Hematopoietic multipotent progenitor cell treated with erythropoietin and hydrocortisone succinate and interleukin-3 and kit ligand, for 6 days (in vitro differentiated cells): Measurements from ENCODE around the gene DPH1.

Source experiments
- DNase-seq: peaks from one replicate; pipeline ENCODE4 v3.0.0-alpha.2; 2015

The DPH1 gene

DNA sequence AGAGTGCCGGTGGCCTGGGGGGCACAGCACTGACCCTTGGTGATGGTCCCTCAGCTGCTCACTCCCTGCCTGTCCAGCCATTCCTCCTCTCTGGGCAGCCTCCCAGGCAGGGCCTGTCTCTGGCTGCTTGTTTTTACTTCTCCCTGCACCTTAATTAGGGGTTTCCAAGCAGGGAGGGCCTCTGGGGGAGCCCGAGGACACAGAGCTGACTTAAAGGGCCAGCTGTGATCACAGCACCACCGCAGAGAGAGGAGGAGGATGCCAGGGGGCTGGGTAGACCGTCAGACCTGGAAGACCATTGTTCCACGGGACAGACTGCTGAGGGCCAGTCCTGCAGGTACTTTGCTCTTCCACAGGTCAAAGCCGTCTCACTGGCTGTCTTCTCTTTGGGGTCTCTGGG, 1.2 kb upstream of the DPH1 start:
- peak; percentile 35 for DNase-seq

DNA sequence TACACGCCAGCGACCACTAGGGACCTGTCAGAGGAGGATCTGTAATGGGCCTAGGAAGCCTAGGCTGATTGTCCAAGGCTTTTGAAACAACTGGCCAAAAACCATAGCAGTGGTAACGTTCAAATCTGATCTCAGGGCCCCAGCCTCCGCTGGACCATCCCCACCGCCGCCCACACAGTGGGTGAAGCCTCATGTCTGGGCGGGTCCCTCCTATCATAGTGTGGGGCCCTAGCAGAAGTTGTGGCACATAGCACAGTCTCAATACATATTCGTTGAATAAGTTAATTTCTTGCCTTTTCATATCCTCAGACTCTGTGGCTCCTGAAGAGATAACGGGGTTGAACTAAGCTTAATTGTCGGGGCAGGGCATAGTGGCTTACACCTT, 818 bp downstream of the DPH1 start:
- no peak for DNase-seq

DNA sequence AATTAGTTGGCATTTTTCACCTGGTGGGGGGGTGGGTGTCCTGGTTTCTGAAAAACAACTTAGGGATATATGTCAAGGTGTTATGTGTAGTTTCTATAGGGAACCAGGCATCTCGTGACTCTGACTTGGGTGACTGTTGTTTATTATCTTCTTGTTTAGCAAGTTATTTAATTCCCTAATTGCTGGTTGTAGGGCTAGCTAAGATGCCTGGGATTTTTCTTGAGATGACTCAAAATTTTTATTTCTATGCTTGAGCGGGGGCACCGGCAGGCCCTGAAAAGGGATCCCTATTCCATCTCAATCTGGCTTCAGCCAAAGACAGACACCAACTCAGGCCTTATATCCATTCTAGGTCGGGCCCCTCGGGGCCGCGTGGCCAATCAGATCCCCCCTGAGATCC, 3.2 kb downstream of the DPH1 start:
- no peak for DNase-seq

DNA sequence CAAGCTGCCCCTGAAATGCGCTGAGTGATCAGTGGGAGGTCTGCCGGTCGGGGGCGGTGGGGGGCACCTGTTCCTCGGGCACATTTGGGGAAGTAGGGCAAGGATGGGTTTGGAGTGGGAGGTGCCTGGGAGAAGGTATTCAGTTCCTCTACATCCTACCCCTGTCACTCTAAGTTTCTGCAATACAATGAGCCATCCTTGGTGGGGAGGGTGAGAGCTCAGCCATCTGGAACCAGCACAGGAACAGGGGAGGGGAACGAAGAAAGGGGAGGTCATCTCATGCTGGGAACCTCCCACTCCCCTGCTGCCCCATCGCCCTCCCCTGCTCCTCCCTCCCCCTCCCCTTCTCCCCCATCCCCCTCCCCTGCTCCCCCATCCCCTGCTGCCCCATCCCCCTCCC, 4.2 kb downstream of the DPH1 start:
- no peak for DNase-seq

DNA sequence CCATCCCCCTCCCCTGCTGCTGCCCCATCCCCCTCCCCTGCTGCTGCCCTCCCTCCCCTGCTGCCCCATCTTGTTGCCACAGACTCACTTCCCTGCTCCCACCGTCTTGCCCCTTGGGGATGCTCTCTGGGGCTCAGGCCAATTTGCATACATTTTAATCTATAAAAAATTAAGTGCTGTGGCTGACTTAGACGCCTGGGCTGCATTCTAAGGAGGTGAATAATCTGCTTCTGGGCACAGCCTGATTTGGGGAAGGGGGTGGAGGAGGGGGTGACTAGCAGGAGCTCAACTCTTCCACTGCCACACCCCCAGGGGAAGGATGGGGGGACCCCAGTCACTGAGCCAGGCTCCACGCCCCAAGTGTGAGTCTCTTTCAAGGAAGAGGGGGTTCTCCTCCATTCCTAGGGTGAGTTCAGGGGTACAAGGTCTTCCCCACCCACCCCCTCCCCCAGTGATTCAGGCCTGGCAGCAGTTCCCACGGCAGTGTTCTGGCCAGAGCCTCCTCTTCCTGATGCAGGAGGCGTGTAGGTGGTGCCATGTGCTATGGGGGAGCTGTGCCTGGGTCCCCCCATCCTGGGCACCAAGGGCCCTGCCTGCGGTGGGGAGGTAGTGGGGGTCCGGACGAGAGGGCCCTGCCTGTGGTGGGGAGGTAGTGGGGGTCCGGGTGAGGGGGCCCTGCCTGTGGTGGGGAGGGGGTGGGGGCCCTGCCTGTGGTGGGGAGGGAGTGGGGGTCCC, 5.0 kb downstream of the DPH1 start:
- DNase-seq: no peak

DNA sequence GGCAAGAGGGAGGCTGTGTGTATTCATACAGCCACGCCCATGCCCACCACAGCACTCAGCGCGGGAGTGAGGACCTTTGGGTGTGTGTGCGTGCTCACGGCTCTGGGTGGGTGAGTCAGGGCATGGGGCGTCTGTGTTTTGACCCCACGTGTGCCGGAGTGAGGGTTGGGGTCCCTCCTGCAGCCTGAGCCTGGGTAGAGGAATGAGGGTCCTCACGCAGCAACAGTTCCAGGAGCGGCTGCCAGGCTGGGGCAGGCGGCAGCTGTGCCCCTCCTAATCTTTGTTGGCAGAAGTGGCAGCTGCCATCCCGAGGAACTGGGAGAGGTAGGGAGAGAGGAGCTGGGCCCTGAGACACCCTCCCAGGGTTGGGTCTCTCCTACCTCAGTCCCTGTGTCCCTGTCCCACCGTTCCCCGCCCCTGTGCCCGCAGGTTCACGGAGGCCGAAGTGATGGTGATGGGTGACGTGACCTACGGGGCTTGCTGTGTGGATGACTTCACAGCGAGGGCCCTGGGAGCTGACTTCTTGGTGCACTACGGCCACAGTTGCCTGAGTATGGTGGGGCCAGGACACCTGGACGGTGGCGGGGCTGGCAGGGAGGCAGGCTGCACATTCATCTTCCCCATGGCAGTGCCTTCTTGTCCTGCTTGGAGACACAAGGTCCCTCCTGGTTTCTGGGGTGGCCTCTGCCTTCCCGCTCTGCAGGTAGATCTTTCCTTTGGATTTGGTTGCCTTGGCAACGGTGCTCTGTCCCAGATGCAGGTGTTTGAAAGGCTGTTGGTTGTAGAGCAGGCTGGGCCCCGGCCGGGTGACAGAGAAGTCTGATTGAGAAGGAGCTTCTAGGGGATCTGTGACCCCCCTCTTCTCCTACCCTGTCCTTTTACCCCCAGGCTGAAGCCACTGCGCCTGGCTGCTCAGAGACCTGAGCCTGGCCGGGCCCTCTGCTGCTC, 5.9 kb downstream of the DPH1 start:
- DNase-seq: no peak

DNA sequence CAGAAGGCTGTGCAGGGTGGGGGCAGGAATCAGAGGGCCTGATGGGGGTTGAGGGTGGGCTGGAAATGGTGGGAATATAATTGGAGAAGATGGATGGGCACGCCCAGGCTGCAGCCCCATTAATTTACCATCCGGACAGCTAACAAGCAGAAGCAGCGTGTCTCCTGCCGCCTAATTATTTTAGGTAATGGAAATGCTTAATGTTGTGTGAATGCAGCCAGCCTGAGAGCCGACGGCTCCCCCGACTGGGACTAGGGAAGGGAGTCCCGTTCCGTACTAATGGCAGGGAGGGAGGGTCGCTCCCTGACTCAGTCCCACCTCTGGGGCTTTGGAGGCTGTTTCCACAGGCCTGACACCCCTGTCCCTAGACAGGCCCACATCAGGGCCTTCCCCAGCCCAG, 7.2 kb downstream of the DPH1 start:
- DNase-seq: no peak

DNA sequence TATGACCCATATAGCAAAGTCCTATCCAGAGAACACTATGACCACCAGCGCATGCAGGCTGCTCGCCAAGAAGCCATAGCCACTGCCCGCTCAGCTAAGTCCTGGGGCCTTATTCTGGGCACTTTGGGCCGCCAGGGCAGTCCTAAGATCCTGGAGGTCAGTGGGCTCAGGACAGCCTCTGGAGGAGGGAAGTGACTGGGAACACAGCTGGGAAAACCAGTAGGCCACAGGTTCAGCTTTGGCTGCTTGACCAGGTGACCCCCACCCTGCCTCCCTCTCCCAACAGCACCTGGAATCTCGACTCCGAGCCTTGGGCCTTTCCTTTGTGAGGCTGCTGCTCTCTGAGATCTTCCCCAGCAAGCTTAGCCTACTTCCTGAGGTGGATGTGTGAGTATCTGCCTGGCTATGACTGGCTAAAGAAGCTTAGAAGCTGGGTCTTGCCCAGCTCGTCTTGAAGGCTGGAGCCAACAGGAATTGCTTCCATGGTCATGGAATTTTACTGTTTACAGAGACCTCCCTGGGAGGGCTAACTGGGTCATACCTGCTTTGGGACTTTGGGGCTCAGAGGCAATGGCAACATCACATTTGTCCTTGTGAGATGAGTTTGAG, 10.4 kb downstream of the DPH1 start:
- no peak for DNase-seq

DNA sequence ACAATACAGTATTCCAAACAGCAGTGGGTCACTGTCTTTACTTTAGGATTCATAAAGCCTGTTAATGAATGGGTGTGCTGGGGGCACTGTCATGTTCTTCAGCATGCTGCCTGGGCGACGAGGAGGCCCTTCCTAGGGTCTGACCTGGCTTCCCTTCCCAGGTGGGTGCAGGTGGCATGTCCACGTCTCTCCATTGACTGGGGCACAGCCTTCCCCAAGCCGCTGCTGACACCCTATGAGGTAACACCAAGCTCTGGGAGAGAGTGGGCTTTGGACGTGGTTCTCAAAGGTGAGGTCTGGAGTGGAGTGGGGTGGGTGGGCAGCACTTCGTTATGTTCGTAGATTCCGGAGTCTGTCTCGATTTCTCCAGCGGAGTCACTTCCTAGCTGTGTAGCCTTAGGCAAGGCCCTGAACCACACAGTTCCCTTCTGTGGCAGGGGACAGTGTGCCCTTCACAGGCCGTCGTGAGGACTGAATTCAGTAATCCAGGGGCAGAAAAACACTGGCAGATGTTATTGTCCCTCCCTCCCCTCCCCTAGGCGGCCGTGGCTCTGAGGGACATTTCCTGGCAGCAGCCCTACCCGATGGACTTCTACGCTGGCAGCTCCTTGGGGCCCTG, 11.1 kb downstream of the DPH1 start:
- no peak for DNase-seq

DNA sequence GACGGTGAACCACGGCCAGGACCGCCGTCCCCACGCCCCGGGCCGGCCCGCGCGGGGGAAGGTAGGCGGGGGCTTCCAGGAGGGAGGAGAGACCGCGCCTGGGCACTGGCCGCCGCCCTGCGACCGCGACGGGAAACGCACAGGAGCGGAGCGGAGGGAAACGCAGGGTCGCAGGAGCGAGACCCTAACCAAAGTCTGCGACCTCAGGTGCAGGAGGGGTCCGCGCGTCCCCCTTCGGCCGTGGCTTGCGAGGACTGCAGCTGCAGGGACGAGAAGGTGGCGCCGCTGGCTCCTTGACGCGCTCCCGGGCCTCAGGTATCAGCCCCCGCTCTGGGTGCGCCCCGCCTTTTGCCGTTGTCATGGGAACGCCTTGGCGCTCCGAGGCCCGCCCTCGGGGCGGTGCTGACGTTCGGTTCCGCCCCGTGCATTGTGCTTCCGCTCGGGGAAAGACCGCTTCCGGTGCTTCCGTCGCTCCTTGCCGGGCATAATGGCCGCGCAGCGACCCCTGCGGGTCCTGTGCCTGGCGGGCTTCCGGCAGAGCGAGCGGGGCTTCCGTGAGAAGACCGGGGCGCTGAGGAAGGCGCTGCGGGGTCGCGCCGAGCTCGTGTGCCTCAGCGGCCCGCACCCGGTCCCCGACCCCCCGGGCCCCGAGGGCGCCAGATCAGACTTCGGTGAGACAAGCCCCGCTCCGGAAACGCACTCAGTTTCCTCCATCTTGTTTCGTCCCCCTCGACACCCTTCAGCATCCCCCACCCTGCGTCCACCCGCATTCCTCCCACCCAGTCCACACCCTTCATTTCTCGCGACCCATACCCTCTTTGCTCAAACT, 11.8 kb downstream of the DPH1 start, which contains the start of gene OVCA2:
OVCA2 (plus strand) TSS at position 462 of the 829 bp plus-strand sequence; CDS start at position 488, 26 bp downstream.
- DNase-seq: peak; percentile 98

DNA sequence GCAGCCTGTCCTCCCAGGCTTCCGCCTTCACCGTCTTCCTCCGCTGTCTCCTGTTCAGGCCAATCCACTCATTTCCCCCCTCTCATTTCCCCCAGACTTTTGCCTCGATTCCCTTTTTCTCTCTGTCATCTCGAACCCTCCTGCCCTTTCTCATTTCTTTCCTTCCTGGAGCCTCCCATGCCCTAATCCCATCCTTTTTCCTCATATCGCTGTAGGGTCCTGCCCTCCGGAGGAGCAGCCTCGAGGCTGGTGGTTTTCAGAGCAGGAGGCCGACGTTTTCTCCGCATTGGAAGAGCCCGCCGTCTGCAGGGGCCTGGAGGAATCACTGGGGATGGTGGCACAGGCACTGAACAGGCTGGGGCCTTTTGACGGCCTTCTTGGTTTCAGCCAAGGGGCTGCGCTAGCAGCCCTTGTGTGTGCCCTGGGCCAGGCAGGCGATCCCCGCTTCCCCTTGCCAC, 12.5 kb downstream of the DPH1 start:
- peak; percentile 59 for DNase-seq

DNA sequence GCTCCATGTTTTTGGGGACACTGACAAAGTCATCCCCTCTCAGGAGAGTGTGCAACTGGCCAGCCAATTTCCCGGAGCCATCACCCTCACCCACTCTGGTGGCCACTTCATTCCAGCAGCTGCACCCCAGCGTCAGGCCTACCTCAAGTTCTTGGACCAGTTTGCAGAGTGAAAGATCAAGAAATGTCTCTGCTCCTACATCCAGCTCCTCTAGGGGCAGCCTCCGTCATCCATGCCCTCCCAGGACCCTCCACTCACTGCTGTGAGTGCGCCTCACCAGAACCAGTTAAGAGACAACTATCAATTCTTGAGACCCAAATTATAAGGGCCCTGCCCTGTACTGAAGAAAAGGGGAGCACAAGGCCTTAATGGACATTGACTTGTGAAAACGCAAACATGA, 13.0 kb downstream of the DPH1 start:
- DNase-seq: peak; percentile 41

DNA sequence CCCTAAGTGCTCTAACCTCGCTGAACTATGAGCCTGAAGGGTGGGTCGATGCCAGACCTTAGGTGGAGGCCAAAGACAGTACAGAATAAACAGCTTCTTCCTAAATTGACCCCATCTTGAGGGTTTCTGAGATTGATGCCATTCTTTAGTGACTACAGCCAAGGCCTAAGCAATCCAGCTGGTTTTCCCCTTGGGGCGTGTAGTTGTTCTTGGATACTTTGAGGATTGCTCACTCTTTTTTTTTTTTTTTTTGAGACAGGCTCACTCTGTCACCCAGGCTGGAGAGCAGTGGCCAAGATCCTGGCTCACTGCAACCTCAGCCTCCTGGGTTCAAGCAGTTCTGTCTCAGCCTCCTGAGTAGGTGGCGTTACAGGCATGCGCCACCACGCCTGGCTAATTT, 13.8 kb downstream of the DPH1 start:
- DNase-seq: no peak

DNA sequence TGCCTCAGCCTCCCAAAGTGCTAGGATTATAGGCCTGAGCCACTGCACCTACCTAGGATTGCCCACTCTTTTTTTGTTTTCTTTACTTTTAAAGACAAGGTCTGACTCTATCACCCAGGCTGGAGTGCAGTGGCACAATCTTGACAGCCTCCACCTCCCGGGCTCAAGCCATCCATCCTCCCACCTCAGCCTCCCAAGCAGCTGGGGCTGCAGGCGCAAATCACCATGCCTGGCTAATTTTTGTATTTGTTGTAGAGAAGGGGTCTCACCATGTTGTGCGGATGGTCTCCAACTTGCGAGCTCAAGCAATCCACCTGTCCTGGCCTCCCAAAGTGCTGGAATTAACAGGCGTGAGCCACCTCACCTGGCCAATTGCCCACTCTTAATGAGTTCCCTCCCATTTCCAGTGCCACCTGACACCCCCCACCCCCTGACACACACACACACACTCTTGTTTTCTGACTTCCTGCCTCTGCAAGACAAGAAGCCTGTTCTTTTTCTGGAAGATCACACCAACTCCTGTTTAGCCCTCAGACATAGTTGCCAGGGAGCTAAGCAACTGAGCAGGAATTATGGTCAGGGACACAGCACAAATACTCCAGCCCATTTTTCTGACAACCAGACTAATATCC, 14.4 kb downstream of the DPH1 start:
- DNase-seq: no peak

DNA sequence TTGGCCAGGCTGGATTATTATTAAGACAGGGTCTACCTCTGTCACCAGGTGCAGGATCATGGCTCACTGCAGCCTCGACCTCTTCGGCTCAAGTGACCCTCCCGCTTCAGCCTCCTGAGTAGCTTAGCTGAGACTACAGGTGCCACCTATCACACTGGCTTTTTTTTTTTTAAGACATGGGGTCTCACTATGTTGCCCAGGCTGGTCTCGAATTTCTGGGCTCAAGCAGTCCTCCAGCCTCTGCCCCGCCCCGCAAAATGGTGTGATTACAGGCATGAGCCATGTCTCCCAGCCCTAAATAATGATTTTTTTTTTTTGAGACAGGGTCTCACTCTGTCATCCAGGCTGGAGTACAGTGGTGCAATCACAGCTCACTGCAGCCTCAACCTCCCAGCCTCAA, 17.6 kb downstream of the DPH1 start:
- no peak for DNase-seq

DNA sequence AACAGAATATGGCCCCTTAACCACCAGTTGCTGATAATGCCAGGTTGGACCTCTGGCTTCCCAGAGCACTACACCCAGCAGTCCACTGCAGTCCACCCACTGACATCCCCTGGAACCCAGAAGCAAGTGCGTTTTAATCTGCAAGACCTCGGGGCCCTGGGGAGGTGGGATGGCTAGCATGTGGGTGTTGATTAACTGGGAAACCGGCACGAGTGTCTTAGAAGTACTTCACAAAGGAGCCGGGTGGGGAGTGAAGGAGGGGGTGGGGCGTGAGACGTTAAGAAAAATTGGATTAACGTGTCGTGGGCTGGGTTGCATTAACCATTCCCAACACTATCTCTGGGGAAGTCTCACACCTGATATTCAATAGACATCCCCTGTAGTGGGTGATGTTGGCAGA, 18.9 kb downstream of the DPH1 start:
- peak; percentile 9 for DNase-seq

DNA sequence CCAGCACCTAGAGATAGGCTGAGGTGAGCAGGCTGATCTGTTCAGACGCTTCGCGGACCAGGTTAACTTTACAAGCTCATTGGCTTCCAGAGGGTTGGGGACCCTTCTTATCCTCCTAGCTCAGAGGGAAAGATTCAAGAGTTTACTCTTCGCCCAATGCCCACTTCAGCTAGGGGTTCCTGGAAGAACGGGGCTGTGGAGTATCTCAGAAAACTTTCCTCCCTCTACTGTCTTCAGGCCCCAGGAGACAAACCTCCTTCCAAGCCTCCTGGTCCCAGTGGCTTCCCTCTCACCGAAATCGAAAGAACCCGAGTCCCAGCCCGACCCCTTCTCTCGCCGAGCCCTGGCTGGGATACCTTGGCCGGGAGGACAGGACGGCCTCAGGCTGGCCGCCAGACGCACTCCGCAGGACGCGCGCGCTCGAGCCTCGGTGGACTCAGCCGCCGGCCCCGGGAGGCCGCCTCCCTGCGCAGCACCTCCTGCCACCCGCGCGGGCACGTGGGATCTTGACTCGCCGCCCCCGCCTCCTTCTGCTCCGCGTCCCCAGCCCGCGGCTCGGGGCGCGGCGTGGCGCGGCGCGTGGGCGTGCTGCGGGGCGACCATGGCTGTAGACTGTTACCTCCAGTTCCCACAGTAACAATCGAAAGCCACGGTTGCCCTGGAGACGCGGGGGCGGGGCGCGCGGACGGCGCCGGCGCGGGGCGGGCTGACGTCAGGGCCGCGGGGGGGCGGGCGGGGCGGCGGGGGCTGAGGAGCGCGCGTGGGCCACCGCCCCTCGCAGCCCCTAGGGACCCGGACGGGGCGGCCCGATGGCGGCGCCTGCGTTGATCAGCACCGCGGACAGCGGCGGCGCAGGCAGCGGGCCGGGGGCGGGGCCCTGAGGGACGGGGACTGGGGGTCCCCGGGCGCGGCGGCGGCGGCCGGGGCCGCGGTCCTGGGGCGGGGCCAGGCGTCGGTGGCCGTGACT, 19.7 kb downstream of the DPH1 start:
- peak; percentile 83 for DNase-seq

DNA sequence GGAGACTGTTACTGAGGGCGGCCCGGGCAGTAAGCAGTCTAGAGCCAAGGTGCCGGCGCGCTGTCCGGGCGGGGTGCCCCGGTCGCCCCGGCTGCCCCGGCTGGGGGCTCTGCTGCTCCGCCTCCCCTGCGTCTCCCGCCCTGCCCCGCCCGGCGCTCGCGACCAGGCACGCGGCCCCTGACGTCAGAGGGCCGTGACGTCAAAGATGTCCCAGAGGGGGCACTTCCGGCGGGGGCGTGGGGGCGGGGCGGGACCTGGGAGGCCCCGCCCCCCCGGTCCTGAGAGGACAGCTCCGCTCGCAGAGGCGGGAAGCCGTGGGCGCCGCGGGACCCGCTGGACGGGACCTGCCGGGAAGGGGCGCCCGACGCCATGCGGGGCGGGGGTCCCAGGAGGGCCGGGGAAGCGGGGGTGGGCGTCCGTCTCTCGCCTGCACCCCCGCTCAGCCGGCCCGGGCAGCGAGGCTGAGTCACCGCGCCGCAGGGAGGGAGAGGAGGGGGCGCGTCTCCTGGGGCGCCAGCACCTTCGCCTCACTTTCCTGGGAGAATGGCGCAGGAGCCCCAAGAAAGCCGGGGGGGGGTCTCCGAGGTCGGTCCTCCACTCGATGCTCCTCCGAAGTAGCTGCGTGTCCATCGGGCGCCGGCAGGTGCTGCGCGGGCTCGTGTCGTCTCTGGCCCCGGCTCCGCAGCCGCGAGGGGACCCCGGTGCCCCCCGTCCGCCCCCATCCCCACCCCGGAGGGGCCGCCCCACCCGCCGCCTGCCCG, 20.5 kb downstream of the DPH1 start:
- peak; percentile 69 for DNase-seq

DNA sequence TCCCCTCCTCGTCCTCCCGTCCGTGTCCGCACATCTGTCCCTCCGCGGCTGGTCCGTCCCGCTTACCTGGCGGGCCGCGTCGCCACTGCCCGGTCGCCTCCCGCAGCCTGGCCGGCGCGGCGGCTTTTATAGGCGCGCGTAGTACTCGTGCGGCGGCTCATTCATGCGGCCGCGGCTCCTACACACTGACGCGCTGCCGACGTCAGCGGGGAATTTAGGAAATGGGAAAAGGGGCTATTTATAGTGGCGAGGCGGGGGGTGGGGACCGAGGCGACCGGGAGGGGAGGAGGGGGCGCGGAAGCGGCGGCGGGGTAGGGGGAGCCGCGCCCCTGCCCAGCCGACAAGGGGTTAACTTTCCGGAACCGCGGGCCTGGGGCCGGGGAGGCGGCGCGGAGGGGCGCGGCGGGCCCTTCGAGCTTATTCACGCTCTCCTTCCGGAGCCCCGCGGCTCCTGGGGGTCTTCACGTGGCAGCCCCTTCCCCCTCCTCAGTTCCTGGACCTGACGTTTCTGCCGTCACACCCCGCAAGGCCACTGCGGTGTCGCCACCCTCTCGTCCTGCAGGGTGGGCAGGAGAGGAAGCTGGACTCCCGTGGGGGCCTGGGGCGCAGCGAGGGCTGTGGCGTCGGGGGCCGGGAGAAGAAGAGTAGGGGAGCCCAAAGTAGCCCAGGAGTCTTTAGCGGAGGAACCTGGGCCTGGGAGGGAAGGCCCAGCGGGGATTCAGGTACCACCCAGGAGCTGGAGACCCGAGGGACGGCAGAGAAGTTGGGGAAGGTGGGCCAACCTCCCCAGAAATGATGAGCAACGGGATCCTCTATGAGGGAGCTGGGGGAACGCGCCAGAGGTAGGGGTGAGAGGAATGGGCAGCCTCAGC, 21.3 kb downstream of the DPH1 start:
- peak; percentile 38 for DNase-seq
